Skeletal muscle tissue (tissue), 4 donors: ENCODE results near the gene RNF44. TPM values are rescaled to one million over a fixed set of nuclear protein-coding genes. Genes with fewer than 3 reads are reported as not detected.

Experiments used
- H3K27ac ChIP-seq: one replicate; pipeline ENCODE4 v1.7.0; 2013; ENCODE audit warnings: mild to moderate bottlenecking, low read depth, low read length, inconsistent platforms
- H3K27me3 ChIP-seq, 3 donors: one replicate each; pipeline ENCODE4 v1.7.0; 2013; ENCODE audit warnings: low read length in 3 of 3; ENCODE audit not compliant: control insufficient read depth in 3 of 3, insufficient read depth in 3 of 3
- H3K36me3 ChIP-seq, 3 donors: one replicate each; pipeline ENCODE4 v1.7.0; 2013; ENCODE audit warnings: low read length in 3 of 3; ENCODE audit not compliant: control insufficient read depth in 3 of 3, insufficient read depth in 3 of 3
- H3K4me1 ChIP-seq, 3 donors: one replicate each; pipeline ENCODE4 v1.7.0; 2013; ENCODE audit warnings: low read length in 3 of 3, mild to moderate bottlenecking in 3 of 3; ENCODE audit not compliant: control insufficient read depth in 3 of 3, insufficient read depth in 3 of 3
- H3K4me3 ChIP-seq, 3 donors: one replicate each; pipeline ENCODE4 v1.7.0; 2013; ENCODE audit warnings: low read length in 3 of 3
- H3K9ac ChIP-seq, 3 donors: one replicate each; pipeline ENCODE4 v1.7.0; 2013; ENCODE audit warnings: low read length in 3 of 3, mild to moderate bottlenecking in 3 of 3, moderate library complexity in 2 of 3, low read depth in 1 of 3
- H3K9me3 ChIP-seq, 3 donors: one replicate each; pipeline ENCODE4 v1.7.0; 2013; ENCODE audit warnings: low read length in 3 of 3; ENCODE audit not compliant: control insufficient read depth in 3 of 3
- total RNA-seq: library from RNA; depleted of rRNA; stranded (reverse); fragments of >200 nt; gene quantifications from one replicate; pipeline ENCODE4 v1.2.3, GENCODE V29; 2014
- donor health status: Osteomylitis.

Gene RNF44
- total RNA-seq, 1 donor from 2014 or later, result 2.1 TPM

GRCh38 chr5:176530983-176531901 is 6.0 kb downstream of the RNF44 start:
- H3K27me3 ChIP-seq, result no peaks in the 10 kb centered on the region
- peaks cover 27 to 40% (median 36%) of the 10 kb centered on the region in 3 donors for H3K36me3 ChIP-seq
- peaks cover 43 to 47% (median 46%) of the 10 kb centered on the region in 3 donors for H3K4me1 ChIP-seq
- no peak overlapping the region for H3K4me3 ChIP-seq
- H3K9ac ChIP-seq, result no peak overlapping the region
- H3K27ac ChIP-seq, result no peak overlapping the region
- H3K9me3 ChIP-seq, result no peaks in the 10 kb centered on the region

GRCh38 chr5:176530393-176530982 is 6.7 kb downstream of the RNF44 start:
- H3K9me3 ChIP-seq, result no peaks in the 10 kb centered on the region
- H3K36me3 ChIP-seq, result peaks cover 27 to 40% (median 36%) of the 10 kb centered on the region in 3 donors
- H3K27me3 ChIP-seq, result no peaks in the 10 kb centered on the region
- H3K4me3 ChIP-seq, result no peak overlapping the region
- H3K27ac ChIP-seq, result no peak overlapping the region
- H3K9ac ChIP-seq, result no peak overlapping the region
- peaks cover 36 to 39% (median 39%) of the 10 kb centered on the region in 3 donors for H3K4me1 ChIP-seq

- Histone ChIP-seq H3K27me3 (no peaks in the 10 kb centered on the region), H3K9ac (no peak overlapping the region), H3K4me1 (peaks cover 28 to 32% (median 31%) of the 10 kb centered on the region in 3 donors), H3K9me3 (no peaks in the 10 kb centered on the region), H3K4me3 (no peak overlapping the region), H3K27ac (no peak overlapping the region), H3K36me3 (peaks cover 27 to 40% (median 36%) of the 10 kb centered on the region in 3 donors)
Measured at GRCh38 chr5:176529741-176530141, 7.5 kb downstream of the RNF44 start.

- Histone ChIP-seq H3K27ac (no peak overlapping the region), H3K4me1 (peaks cover 23 to 27% (median 26%) of the 10 kb centered on the region in 3 donors), H3K4me3 (no peak overlapping the region), H3K36me3 (peaks cover 27 to 40% (median 36%) of the 10 kb centered on the region in 3 donors), H3K9ac (no peak overlapping the region), H3K27me3 (no peaks in the 10 kb centered on the region), H3K9me3 (no peaks in the 10 kb centered on the region)
Measured at GRCh38 chr5:176529116-176529740, 8.0 kb downstream of the RNF44 start.

- peaks cover 27 to 40% (median 36%) of the 10 kb centered on the region in 3 donors for H3K36me3 ChIP-seq
- no peaks in the 10 kb centered on the region for H3K27me3 ChIP-seq
- H3K9ac ChIP-seq, result no peak overlapping the region
- no peak overlapping the region for H3K4me3 ChIP-seq
- peaks cover 18 to 22% (median 21%) of the 10 kb centered on the region in 3 donors for H3K4me1 ChIP-seq
- no peaks in the 10 kb centered on the region for H3K9me3 ChIP-seq
- no peak overlapping the region for H3K27ac ChIP-seq
Measured at GRCh38 chr5:176528761-176529115, 8.5 kb downstream of the RNF44 start.

- H3K27me3 ChIP-seq, result no peaks in the 10 kb centered on the region
- no peaks in the 10 kb centered on the region for H3K9me3 ChIP-seq
- H3K9ac ChIP-seq, result no peak overlapping the region
- H3K4me3 ChIP-seq, result no peak overlapping the region
- H3K27ac ChIP-seq, result no peak overlapping the region
- H3K36me3 ChIP-seq, result peaks cover 27 to 40% (median 36%) of the 10 kb centered on the region in 3 donors
- peaks cover 14 to 17% (median 17%) of the 10 kb centered on the region in 3 donors for H3K4me1 ChIP-seq
Measured at GRCh38 chr5:176528301-176528700, 8.9 kb downstream of the RNF44 start.

GRCh38 chr5:176527246-176528222 is 9.7 kb downstream of the RNF44 start:
- no peak overlapping the region for H3K9ac ChIP-seq
- H3K27ac ChIP-seq, result no peak overlapping the region
- no peaks in the 10 kb centered on the region for H3K27me3 ChIP-seq
- no peaks in the 10 kb centered on the region for H3K9me3 ChIP-seq
- H3K4me1 ChIP-seq, result peaks cover 7 to 10% (median 10%) of the 10 kb centered on the region in 3 donors
- peaks cover 27 to 40% (median 33%) of the 10 kb centered on the region in 3 donors for H3K36me3 ChIP-seq
- H3K4me3 ChIP-seq, result no peak overlapping the region

GRCh38 chr5:176526462-176526861 is 10.7 kb downstream of the RNF44 start:
- no peak overlapping the region for H3K9ac ChIP-seq
- H3K27ac ChIP-seq, result no peak overlapping the region
- H3K36me3 ChIP-seq, result peaks cover 26 to 35% (median 28%) of the 10 kb centered on the region in 3 donors
- peaks cover 3 to 10% (median 6%) of the 10 kb centered on the region in 3 donors for H3K4me1 ChIP-seq
- H3K4me3 ChIP-seq, result no peak overlapping the region
- no peaks in the 10 kb centered on the region for H3K27me3 ChIP-seq
- H3K9me3 ChIP-seq, result no peaks in the 10 kb centered on the region

GRCh38 chr5:176525677-176526076 is 11.5 kb downstream of the RNF44 start:
- Histone ChIP-seq H3K9ac (no peak overlapping the region), H3K4me3 (no peak overlapping the region), H3K36me3 (peaks cover 20 to 28% (median 21%) of the 10 kb centered on the region in 3 donors), H3K27me3 (no peaks in the 10 kb centered on the region), H3K9me3 (no peaks in the 10 kb centered on the region), H3K4me1 (peaks cover 0 to 5% (median 3%) of the 10 kb centered on the region in 3 donors), H3K27ac (no peak overlapping the region)
